Liver (tissue), 9 donors: ENCODE results near the gene BMP6. TPM values are rescaled to one million over a fixed set of nuclear protein-coding genes. Genes with fewer than 3 reads are reported as not detected.

Source experiments
- DNase-seq: peaks from one replicate; pipeline ENCODE4 v3.0.0-alpha.2; 2017; ENCODE audit warnings: low spot score
- H3K27ac ChIP-seq, 2 donors: one replicate each; pipeline ENCODE4 v1.7.0; 2013; ENCODE audit warnings: inconsistent platforms in 2 of 2, low read length in 2 of 2, control low read depth in 1 of 2, low read depth in 1 of 2, mild to moderate bottlenecking in 1 of 2
- H3K27me3 ChIP-seq, 4 donors: one replicate each; pipeline versions ENCODE4 v1.6.1 to v1.7.0; 2013; ENCODE audit warnings: low read length in 3 of 4, inconsistent platforms in 1 of 4, mild to moderate bottlenecking in 1 of 4, moderate library complexity in 1 of 4; ENCODE audit not compliant: control insufficient read depth in 4 of 4, insufficient read depth in 4 of 4
- H3K36me3 ChIP-seq, 4 donors: one replicate each; pipeline versions ENCODE4 v1.6.1 to v1.7.0; 2013; ENCODE audit warnings: low read length in 3 of 4, mild to moderate bottlenecking in 3 of 4, low read depth in 1 of 4, moderate library complexity in 1 of 4; ENCODE audit not compliant: control insufficient read depth in 4 of 4, insufficient read depth in 3 of 4
- H3K4me1 ChIP-seq, 4 donors: one replicate each; pipeline versions ENCODE4 v1.6.1 to v1.7.0; 2013; ENCODE audit warnings: low read length in 3 of 4, mild to moderate bottlenecking in 3 of 4, moderate library complexity in 1 of 4; ENCODE audit not compliant: control insufficient read depth in 4 of 4, insufficient read depth in 4 of 4
- H3K4me3 ChIP-seq, 3 donors: one replicate each; pipeline versions ENCODE4 v1.6.1 to v1.7.0; 2013; ENCODE audit warnings: low read length in 3 of 3, control low read depth in 1 of 3, low read depth in 1 of 3, mild to moderate bottlenecking in 1 of 3
- H3K9ac ChIP-seq, 2 donors: one replicate each; pipeline ENCODE4 v1.7.0; 2013; ENCODE audit warnings: low read length in 2 of 2, mild to moderate bottlenecking in 2 of 2, moderate library complexity in 2 of 2, control low read depth in 1 of 2, low read depth in 1 of 2
- H3K9me3 ChIP-seq, 4 donors: one replicate each; pipeline versions ENCODE4 v1.6.1 to v1.7.0; 2013; ENCODE audit warnings: low read length in 3 of 4; ENCODE audit not compliant: control insufficient read depth in 4 of 4
- EGR1 ChIP-seq, 2 donors: IDR thresholded peaks; 2 replicates each; pipeline ENCODE4 v1.6.1; 2016 to 2018; ENCODE audit warnings: antibody characterized with exemption in 2 of 2, low read depth in 2 of 2
- FOXA1 ChIP-seq: IDR thresholded peaks from 2 replicates; pipeline ENCODE4 v1.6.1; 2016; ENCODE audit warnings: antibody characterized with exemption
- FOXA2 ChIP-seq: IDR thresholded peaks from 2 replicates; pipeline ENCODE4 v1.6.1; 2016; ENCODE audit warnings: antibody characterized with exemption
- GABPA ChIP-seq, 2 donors: IDR thresholded peaks in 1 of 2; conservative IDR thresholded peaks in 1 of 2; 2 replicates each; pipeline ENCODE4 v1.6.1; 2016; ENCODE audit warnings: antibody characterized with exemption in 2 of 2, mild to moderate bottlenecking in 1 of 2, moderate library complexity in 1 of 2
- HNF4A ChIP-seq, 2 donors: conservative IDR thresholded peaks; 2 replicates each; pipeline ENCODE4 v1.6.1; 2016; ENCODE audit warnings: antibody characterized with exemption in 2 of 2, mild to moderate bottlenecking in 2 of 2
- HNF4G ChIP-seq: IDR thresholded peaks from 2 replicates; pipeline ENCODE4 v1.6.1; 2016; ENCODE audit warnings: antibody characterized with exemption
- JUND ChIP-seq, 2 donors: IDR thresholded peaks; 2 replicates each; pipeline ENCODE4 v1.6.1; 2016; ENCODE audit warnings: antibody characterized with exemption in 2 of 2
- NR2F2 ChIP-seq: IDR thresholded peaks from 2 replicates; pipeline ENCODE4 v1.6.1; 2016; ENCODE audit warnings: antibody characterized with exemption
- RAD21 ChIP-seq, 2 donors: IDR thresholded peaks; 2 replicates each; pipeline ENCODE4 v1.6.1; 2016; ENCODE audit warnings: antibody characterized with exemption in 2 of 2, mild to moderate bottlenecking in 2 of 2
- RXRA ChIP-seq, 2 donors: IDR thresholded peaks; 2 replicates each; pipeline ENCODE4 v1.6.1; 2017 to 2018; ENCODE audit warnings: antibody characterized with exemption in 2 of 2, mild to moderate bottlenecking in 1 of 2
- SP1 ChIP-seq: IDR thresholded peaks from 2 replicates; pipeline ENCODE4 v1.6.1; 2018; ENCODE audit warnings: antibody characterized with exemption, mild to moderate bottlenecking
- TAF1 ChIP-seq: conservative IDR thresholded peaks from 2 replicates; pipeline ENCODE4 v1.6.1; 2016; ENCODE audit warnings: antibody characterized with exemption, mild to moderate bottlenecking
- YY1 ChIP-seq: IDR thresholded peaks from 2 replicates; pipeline ENCODE4 v1.6.1; 2016; ENCODE audit warnings: antibody characterized with exemption, mild to moderate bottlenecking
- WGBS: extraction: QIAGEN DNeasy Blood & Tissue Kit; methylation state at CpG from one replicate; pipeline ENCODE4 v1.1.7; 2013; 5-methylcytosine and 5-hydroxymethylcytosine counted together
- polyA plus RNA-seq, 2 donors: library from polyadenylated mRNA; stranded (reverse) in 1 of 2; unstranded in 1 of 2; fragments of 200-250 nt in 1 of 2; fragments of >200 nt in 1 of 2; fragmentation: Nextera tagmentation in 1 of 2; extraction: Ambion mirVana in 1 of 2; gene quantifications; one replicate each; pipeline versions ENCODE4 v1.2.1 to v1.2.3, GENCODE V29; 2013 to 2015
- total RNA-seq, 2 donors: library from RNA; depleted of rRNA; stranded (reverse); fragments of >200 nt; gene quantifications; one replicate each; pipeline ENCODE4 v1.2.3, GENCODE V29; 2014
- TF ChIP-seq, protein P1 (sequence below): fragments of 150-350 bp; IDR thresholded peaks from 2 replicates; pipeline ENCODE4 v1.5.1; 2017; ENCODE audit warnings: improper control_type of control experiment, low read depth, low read length; ENCODE audit not compliant: missing input control
- TF ChIP-seq, protein P2 (sequence below): IDR thresholded peaks from 2 replicates; pipeline ENCODE4 v1.6.1; 2016; ENCODE audit warnings: antibody characterized with exemption
- TF ChIP-seq, protein P3 (sequence below): IDR thresholded peaks from 2 replicates; pipeline ENCODE4 v1.6.1; 2016; ENCODE audit warnings: antibody characterized with exemption
- TF ChIP-seq, protein P4 (sequence below): IDR thresholded peaks from 2 replicates; pipeline ENCODE4 v1.6.1; 2016; ENCODE audit warnings: antibody characterized with exemption, mild to moderate bottlenecking
- TF ChIP-seq, protein P5 (sequence below): IDR thresholded peaks from 2 replicates; pipeline ENCODE4 v1.6.1; 2016; ENCODE audit warnings: antibody characterized with exemption
- donor health status: healthy.
- donor health status: healthy.
- donor health status: healthy.
- donor health status: healthy.
- donor health status: healthy.

The BMP6 gene
- total and polyA plus RNA-seq, 4 donors: 0.57 to 5.9 (median 2.3) TPM

DNA sequence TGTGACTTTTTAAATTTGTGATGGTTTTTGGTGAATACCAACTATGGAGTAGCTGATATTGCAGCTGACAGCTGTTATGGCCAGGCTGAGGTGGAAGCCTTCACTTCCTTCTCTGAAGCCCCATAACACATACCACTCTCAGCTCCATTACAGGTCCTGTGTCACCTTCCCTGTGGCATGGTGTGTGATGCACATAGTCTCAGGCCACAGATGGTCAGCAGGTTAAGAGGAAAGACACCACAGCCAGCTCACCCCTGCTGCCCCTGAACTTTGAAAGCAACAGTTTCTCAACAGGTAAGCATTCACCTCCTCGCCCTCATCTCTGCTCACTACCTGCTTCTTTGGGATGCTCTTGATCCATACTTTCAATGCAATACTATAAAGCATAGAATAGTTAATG lies 177.0 kb downstream of the BMP6 start:
- WGBS: 97% methylated on average over 1 of the region's 1 CpG
- Histone ChIP-seq H3K27ac (no peak overlapping the region), H3K9ac (no peak overlapping the region), H3K36me3 (peaks cover 12 to 51% (median 35%) of the 10 kb centered on the region in 4 donors), H3K4me1 (peaks cover 14 to 45% (median 27%) of the 10 kb centered on the region in 4 donors), H3K27me3 (no peaks in the 10 kb centered on the region), H3K9me3 (no peaks in the 10 kb centered on the region), H3K4me3 (no peak overlapping the region)
- DNase-seq: no peak
- TF ChIP-seq RAD21 (IDR thresholded peaks at IDR 0.05): no peak
- TF ChIP-seq EGR1 (IDR thresholded peaks at IDR 0.05; ENCODE audit: low read depth in 2 of 2): no peak
- no peak for TF ChIP-seq YY1
- TF ChIP-seq, protein P1, sequence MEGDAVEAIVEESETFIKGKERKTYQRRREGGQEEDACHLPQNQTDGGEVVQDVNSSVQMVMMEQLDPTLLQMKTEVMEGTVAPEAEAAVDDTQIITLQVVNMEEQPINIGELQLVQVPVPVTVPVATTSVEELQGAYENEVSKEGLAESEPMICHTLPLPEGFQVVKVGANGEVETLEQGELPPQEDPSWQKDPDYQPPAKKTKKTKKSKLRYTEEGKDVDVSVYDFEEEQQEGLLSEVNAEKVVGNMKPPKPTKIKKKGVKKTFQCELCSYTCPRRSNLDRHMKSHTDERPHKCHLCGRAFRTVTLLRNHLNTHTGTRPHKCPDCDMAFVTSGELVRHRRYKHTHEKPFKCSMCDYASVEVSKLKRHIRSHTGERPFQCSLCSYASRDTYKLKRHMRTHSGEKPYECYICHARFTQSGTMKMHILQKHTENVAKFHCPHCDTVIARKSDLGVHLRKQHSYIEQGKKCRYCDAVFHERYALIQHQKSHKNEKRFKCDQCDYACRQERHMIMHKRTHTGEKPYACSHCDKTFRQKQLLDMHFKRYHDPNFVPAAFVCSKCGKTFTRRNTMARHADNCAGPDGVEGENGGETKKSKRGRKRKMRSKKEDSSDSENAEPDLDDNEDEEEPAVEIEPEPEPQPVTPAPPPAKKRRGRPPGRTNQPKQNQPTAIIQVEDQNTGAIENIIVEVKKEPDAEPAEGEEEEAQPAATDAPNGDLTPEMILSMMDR: no peak
- TF ChIP-seq, protein P2, sequence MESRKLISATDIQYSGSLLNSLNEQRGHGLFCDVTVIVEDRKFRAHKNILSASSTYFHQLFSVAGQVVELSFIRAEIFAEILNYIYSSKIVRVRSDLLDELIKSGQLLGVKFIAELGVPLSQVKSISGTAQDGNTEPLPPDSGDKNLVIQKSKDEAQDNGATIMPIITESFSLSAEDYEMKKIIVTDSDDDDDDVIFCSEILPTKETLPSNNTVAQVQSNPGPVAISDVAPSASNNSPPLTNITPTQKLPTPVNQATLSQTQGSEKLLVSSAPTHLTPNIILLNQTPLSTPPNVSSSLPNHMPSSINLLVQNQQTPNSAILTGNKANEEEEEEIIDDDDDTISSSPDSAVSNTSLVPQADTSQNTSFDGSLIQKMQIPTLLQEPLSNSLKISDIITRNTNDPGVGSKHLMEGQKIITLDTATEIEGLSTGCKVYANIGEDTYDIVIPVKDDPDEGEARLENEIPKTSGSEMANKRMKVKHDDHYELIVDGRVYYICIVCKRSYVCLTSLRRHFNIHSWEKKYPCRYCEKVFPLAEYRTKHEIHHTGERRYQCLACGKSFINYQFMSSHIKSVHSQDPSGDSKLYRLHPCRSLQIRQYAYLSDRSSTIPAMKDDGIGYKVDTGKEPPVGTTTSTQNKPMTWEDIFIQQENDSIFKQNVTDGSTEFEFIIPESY: no peak
- TF ChIP-seq HNF4G: no peak
- TF ChIP-seq NR2F2: no peak

DNA sequence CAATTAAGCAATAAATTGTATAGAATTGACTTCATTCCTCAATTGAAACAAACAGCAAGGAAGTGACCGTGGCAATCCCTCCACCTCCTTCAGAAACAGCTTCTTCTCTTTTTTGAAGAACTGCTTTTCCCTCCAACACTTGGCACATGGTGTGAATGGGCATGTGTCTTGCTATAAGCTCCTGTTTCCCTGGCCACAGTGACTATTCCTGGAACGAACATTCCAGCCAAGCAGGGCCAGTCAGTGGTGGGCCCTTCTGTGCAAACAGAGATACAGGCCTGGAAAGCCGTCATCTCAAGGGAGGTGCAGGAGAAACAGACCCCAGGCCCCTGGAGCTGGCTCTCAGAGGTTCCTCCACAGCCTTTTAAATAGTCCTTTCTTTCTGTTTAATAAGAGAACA lies 177.8 kb downstream of the BMP6 start:
- Histone ChIP-seq H3K9ac (no peak overlapping the region), H3K4me3 (no peak overlapping the region), H3K9me3 (no peaks in the 10 kb centered on the region), H3K36me3 (peaks cover 12 to 45% (median 30%) of the 10 kb centered on the region in 4 donors), H3K27ac (no peak overlapping the region), H3K4me1 (peaks cover 14 to 48% (median 30%) of the 10 kb centered on the region in 4 donors), H3K27me3 (no peaks in the 10 kb centered on the region)
- TF ChIP-seq YY1 (no peak), FOXA2 (no peak), HNF4G (no peak), RXRA (IDR thresholded peaks at IDR 0.05) (no peak), EGR1 (IDR thresholded peaks at IDR 0.05; ENCODE audit: low read depth in 2 of 2) (no peak), NR2F2 (no peak), RAD21 (IDR thresholded peaks at IDR 0.05) (no peak), TAF1 (no peak), JUND (IDR thresholded peaks at IDR 0.05) (no peak), SP1 (no peak), GABPA (IDR thresholded peaks at IDR 0.05 in 1 of 2, conservative IDR thresholded peaks at IDR 0.05 in 1 of 2) (no peak), HNF4A (conservative IDR thresholded peaks at IDR 0.05) (no peak), FOXA1 (no peak)
- TF ChIP-seq, protein P3, sequence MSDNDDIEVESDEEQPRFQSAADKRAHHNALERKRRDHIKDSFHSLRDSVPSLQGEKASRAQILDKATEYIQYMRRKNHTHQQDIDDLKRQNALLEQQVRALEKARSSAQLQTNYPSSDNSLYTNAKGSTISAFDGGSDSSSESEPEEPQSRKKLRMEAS: no peak
- TF ChIP-seq, protein P2: no peak
- TF ChIP-seq, protein P4, sequence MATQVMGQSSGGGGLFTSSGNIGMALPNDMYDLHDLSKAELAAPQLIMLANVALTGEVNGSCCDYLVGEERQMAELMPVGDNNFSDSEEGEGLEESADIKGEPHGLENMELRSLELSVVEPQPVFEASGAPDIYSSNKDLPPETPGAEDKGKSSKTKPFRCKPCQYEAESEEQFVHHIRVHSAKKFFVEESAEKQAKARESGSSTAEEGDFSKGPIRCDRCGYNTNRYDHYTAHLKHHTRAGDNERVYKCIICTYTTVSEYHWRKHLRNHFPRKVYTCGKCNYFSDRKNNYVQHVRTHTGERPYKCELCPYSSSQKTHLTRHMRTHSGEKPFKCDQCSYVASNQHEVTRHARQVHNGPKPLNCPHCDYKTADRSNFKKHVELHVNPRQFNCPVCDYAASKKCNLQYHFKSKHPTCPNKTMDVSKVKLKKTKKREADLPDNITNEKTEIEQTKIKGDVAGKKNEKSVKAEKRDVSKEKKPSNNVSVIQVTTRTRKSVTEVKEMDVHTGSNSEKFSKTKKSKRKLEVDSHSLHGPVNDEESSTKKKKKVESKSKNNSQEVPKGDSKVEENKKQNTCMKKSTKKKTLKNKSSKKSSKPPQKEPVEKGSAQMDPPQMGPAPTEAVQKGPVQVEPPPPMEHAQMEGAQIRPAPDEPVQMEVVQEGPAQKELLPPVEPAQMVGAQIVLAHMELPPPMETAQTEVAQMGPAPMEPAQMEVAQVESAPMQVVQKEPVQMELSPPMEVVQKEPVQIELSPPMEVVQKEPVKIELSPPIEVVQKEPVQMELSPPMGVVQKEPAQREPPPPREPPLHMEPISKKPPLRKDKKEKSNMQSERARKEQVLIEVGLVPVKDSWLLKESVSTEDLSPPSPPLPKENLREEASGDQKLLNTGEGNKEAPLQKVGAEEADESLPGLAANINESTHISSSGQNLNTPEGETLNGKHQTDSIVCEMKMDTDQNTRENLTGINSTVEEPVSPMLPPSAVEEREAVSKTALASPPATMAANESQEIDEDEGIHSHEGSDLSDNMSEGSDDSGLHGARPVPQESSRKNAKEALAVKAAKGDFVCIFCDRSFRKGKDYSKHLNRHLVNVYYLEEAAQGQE: no peak
- TF ChIP-seq, protein P1: no peak
- TF ChIP-seq, protein P5, sequence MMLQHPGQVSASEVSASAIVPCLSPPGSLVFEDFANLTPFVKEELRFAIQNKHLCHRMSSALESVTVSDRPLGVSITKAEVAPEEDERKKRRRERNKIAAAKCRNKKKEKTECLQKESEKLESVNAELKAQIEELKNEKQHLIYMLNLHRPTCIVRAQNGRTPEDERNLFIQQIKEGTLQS: no peak
- 94% methylated on average over 3 of the region's 3 CpGs for WGBS
- DNase-seq: no peak
